Measurements from ENCODE around the gene FAM171A2. TPM values are rescaled to one million over a fixed set of nuclear protein-coding genes. Genes with fewer than 3 reads are reported as not detected.

Gene FAM171A2
- total RNA-seq, 1 experiment from 2014 or later, result 7.6 TPM

- ATAC-seq, result no peak
- Histone ChIP-seq H3K4me3 (ENCODE audit: low read depth in 2 of 2, low read length in 2 of 2) (peak overlapping the region; percentile 95), H3K27ac (ENCODE audit: low read length) (peak overlapping the region; percentile 86), H3K36me3 (ENCODE audit: control insufficient read depth, insufficient read depth, low read length) (peaks cover 4% of the 10 kb centered on the region; the same call in 1 of the 2 replicates), H3K4me1 (ENCODE audit: control insufficient read depth, insufficient read depth, low read length) (no peaks in the 10 kb centered on the region), H3K9me3 (ENCODE audit: control insufficient read depth, insufficient read depth, low read depth, low read length) (no peaks in the 10 kb centered on the region), H3K27me3 (ENCODE audit: control insufficient read depth, insufficient read depth, low read length) (no peaks in the 10 kb centered on the region)
- in situ Hi-C loops (cut with HindIII; ENCODE audit: low pct_unique_long_range_greater_than_20kb, low sequenced_read_pairs), result no loop called here
- CTCF ChIA-PET, result no interaction called here
- intact Hi-C loops (cut with micrococcal nuclease; ENCODE audit: unreplicated experiment), result no loop called here
- TF ChIP-seq TCF7L2 (IDR thresholded peaks at IDR 0.05; ENCODE audit: low read depth, low read length), result no peak
- TF ChIP-seq SIN3A (IDR thresholded peaks at IDR 0.05; ENCODE audit: borderline replicate concordance, insufficient read depth, low read depth, low read length), result no peak
- TF ChIP-seq POLR2AphosphoS5 (IDR thresholded peaks at IDR 0.05; ENCODE audit: low read depth, low read length), result no peak
- TF ChIP-seq CTCF (IDR thresholded peaks at IDR 0.05), result no peak
- DNase-seq (ENCODE audit: low read depth, low spot score), result no peak
- POLR2A ChIA-PET, result interaction anchor here (0.6 to 1.3 kb wide), 2 partner anchors 12 to 166 kb away, joined by 3 read pairs; no protein-coding TSS in a partner anchor
- BruUV-seq (replicated peaks), result TSS peak; percentile 82
Observed at GRCh38 chr17:44346064-44346844, 17.4 kb downstream of the FAM171A2 start.

GRCh38 chr17:44345454-44346026, 18.1 kb downstream of the FAM171A2 start:
- in situ Hi-C loops (cut with HindIII; ENCODE audit: low pct_unique_long_range_greater_than_20kb, low sequenced_read_pairs), result no loop called here
- Histone ChIP-seq H3K4me1 (ENCODE audit: control insufficient read depth, insufficient read depth, low read length) (no peaks in the 10 kb centered on the region), H3K27me3 (ENCODE audit: control insufficient read depth, insufficient read depth, low read length) (no peaks in the 10 kb centered on the region), H3K36me3 (ENCODE audit: control insufficient read depth, insufficient read depth, low read length) (peaks cover 4% of the 10 kb centered on the region; the same call in 1 of the 2 replicates), H3K4me3 (ENCODE audit: low read depth in 2 of 2, low read length in 2 of 2) (peak overlapping the region; percentile 95), H3K9me3 (ENCODE audit: control insufficient read depth, insufficient read depth, low read depth, low read length) (no peaks in the 10 kb centered on the region), H3K27ac (ENCODE audit: low read length) (peak overlapping the region; percentile 86)
- intact Hi-C loops (cut with micrococcal nuclease; ENCODE audit: unreplicated experiment), result no loop called here
- DNase-seq (ENCODE audit: low read depth, low spot score) (no peak), ATAC-seq (peak; percentile 43)
- BruUV-seq (replicated peaks), result no TSS peak
- TF ChIP-seq TCF7L2 (IDR thresholded peaks at IDR 0.05; ENCODE audit: low read depth, low read length), result no peak
- TF ChIP-seq CTCF (IDR thresholded peaks at IDR 0.05), result no peak; the same call in 1 of the 2 replicates
- no peak for TF ChIP-seq POLR2AphosphoS5 (IDR thresholded peaks at IDR 0.05; ENCODE audit: low read depth, low read length)
- no peak for TF ChIP-seq REST (IDR thresholded peaks at IDR 0.05; ENCODE audit: insufficient read depth in 1 of 2, low read depth in 2 of 2, low read length in 1 of 2)
- TF ChIP-seq SIN3A (IDR thresholded peaks at IDR 0.05; ENCODE audit: borderline replicate concordance, insufficient read depth, low read depth, low read length), result no peak
- ChIA-PET CTCF (interaction anchor here (0.6 kb wide), 1 partner anchor 356 kb away, joined by 11 read pairs; no protein-coding TSS in a partner anchor), POLR2A (interaction anchor here (0.6 to 1.3 kb wide), 2 partner anchors 12 to 166 kb away, joined by 3 read pairs; no protein-coding TSS in a partner anchor)
